Transverse colon (tissue), 4 donors: ENCODE data around the gene MRM2.

Experiments
- CTCF ChIP-seq, 5 experiments: fragments of 200-600 bp in 3 of 5; fragments of 450-650 bp in 2 of 5; sonication (generic) in 3 of 5; IDR thresholded peaks; 1 replicate in 2 of 5; 2 replicates in 3 of 5; pipeline ENCODE4 v1.5.1; 2016 to 2017; ENCODE audit warnings: antibody characterized with exemption in 5 of 5, inconsistent platforms in 3 of 5, mild to moderate bottlenecking in 2 of 5, moderate library complexity in 1 of 5
- EP300 ChIP-seq: sonication (generic); formaldehyde crosslinking; IDR thresholded peaks from one replicate; pipeline ENCODE4 v1.6.1; 2017; ENCODE audit warnings: antibody characterized with exemption, low read depth
- POLR2AphosphoS5 ChIP-seq, 3 donors: sonication (generic); formaldehyde crosslinking; IDR thresholded peaks; one replicate each; pipeline ENCODE4 v1.6.1; 2016; ENCODE audit warnings: antibody characterized with exemption in 3 of 3

DNA sequence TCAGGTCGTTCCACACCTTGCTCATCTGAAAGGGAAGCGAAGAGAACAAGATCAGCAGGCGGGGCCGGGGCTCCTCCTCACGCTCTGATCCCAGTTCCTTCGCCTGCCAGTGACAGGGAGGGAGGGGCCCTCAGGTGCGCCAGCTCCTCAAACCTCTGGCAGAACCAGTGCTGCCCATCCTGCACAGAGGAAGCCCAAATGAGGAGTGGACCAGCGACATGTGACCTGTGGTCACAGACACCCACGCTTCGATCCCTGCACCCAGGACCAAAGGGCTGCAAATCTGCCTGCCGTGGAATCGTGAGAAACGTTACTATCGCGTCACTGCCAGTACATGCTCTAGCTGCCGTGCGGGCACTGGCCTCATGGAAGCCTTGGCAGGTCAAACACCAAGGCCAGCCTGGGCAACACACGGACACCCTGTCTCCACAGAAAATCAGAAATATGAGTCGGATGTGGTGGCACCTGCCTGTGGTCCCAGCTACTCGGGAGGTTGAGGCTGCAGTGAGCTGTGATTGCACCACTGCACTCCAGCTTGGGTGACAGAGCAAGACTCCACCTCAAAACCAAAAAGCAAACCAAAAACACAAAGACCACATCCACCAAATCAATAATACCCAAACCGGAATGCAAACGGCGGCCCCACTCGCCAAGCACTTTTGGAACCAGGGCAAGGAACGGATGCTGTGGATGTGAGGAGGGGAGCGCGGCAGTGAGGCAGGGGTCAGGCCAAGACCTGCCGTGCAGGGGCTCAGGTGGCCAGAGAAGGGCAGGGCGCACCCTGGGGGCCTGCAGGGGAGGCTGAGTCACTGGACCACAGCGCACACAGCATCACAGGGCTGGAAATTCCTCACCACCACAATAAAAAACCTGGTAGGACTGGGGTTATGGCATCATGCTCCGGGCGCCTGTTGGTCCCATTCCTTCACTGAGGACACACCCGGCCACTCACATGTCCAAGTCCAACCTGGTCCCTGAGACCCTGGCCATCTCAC, 13.4 kb upstream of the MRM2 start:
- TF ChIP-seq CTCF (IDR thresholded peaks at IDR 0.05), result no peak
- TF ChIP-seq POLR2AphosphoS5 (IDR thresholded peaks at IDR 0.05), result no peak
- no peak for TF ChIP-seq EP300
